Activated B cell treated with CpG ODN at 0.5 μM for 24 hours (primary cell): ENCODE data around the gene HINFP. TPM values are rescaled to one million over a fixed set of nuclear protein-coding genes. Genes with fewer than 3 reads are reported as not detected.
A peak's percentile ranks its signal among the peaks of the same experiment; 100 is the strongest.

Experiments
- ATAC-seq: fragments of 200-7000 bp; cut with Tn5 transposase; one replicate; pipeline ENCODE4 v1.10.0; 2021; ENCODE audit warnings: low read depth, mild to moderate bottlenecking, moderate library complexity
- CTCF ChIA-PET: fragments of 350-600 bp; sonication (Branson Sonifier 250); formaldehyde crosslinking; loops from one replicate; lab custom pipeline; 2021; ENCODE audit warnings: antibody characterized with exemption; lab: Charles Lee
- POLR2A ChIA-PET: fragments of 350-600 bp; sonication (Branson Sonifier 250); formaldehyde crosslinking; loops from one replicate; lab custom pipeline; 2021; ENCODE audit warnings: antibody characterized with exemption; lab: Charles Lee
- DNase-seq: peaks from one replicate; pipeline ENCODE4 v3.0.0; 2022
- H3K27ac Mint-ChIP-seq: one replicate; pipeline ENCODE4 v1.8.0; 2020; ENCODE audit warnings: mixed read lengths
- H3K27me3 Mint-ChIP-seq: one replicate; pipeline ENCODE4 v1.8.0; 2021; ENCODE audit warnings: mixed read lengths
- H3K36me3 Mint-ChIP-seq: one replicate; pipeline ENCODE4 v1.8.0; 2021; ENCODE audit warnings: low read depth, mixed read lengths
- H3K4me1 Mint-ChIP-seq: one replicate; pipeline ENCODE4 v1.8.0; 2021; ENCODE audit warnings: mixed read lengths
- H3K4me3 Mint-ChIP-seq: one replicate; pipeline ENCODE4 v1.8.0; 2020; ENCODE audit warnings: mild to moderate bottlenecking, mixed read lengths
- H3K9me3 Mint-ChIP-seq: one replicate; pipeline ENCODE4 v1.8.0; 2020; ENCODE audit warnings: mixed read lengths
- CTCF ChIP-seq: fragments of 200-600 bp; IDR thresholded peaks from one replicate; pipeline ENCODE4 v1.8.0; 2022; ENCODE audit warnings: antibody characterized with exemption, mild to moderate bottlenecking
- intact Hi-C: fragments of 100-400 bp; cut with micrococcal nuclease; formaldehyde crosslinking; loops from one replicate; pipeline ENCODE4 v1.15.1; 2024
- total RNA-seq: library from RNA; stranded (reverse); gene quantifications from 2 replicates; pipeline ENCODE4 v1.2.3, GENCODE V29; 2022

The HINFP gene
- total RNA-seq, 1 donor from 2014 or later, result 62.6 TPM

- Mint-ChIP-seq H3K27ac (peak overlapping the region; percentile 89), H3K36me3 (peaks cover 55% of the 10 kb centered on the region), H3K4me1 (peaks cover 50% of the 10 kb centered on the region), H3K9me3 (no peaks in the 10 kb centered on the region), H3K4me3 (peak overlapping the region; percentile 92), H3K27me3 (no peaks in the 10 kb centered on the region)
- no peak for TF ChIP-seq CTCF
- DNase-seq, result no peak
- ChIA-PET POLR2A (interaction anchor here (0.5 to 3.1 kb wide), 33 partner anchors 8 to 735 kb away, joined by 3 to 69 read pairs (median 5); partner anchors contain the start of genes ABCG4, C2CD2L, CENATAC and DDX6), CTCF (interaction anchor here (1.2 to 1.9 kb wide), 5 partner anchors 8 to 103 kb away, joined by 3 to 9 read pairs (median 5); partner anchors contain the start of genes HINFP and VPS11)
- peak; percentile 7 for ATAC-seq
- intact Hi-C loops, result loop anchor here (1.0 kb wide), 1 partner anchor 75 kb away; no protein-coding TSS in a partner anchor
Observed at GRCh38 chr11:119093942-119094815, 27.2 kb upstream of the HINFP start.

GRCh38 chr11:119094816-119095065 lies 26.6 kb upstream of the HINFP start:
- Mint-ChIP-seq H3K4me1 (peaks cover 50% of the 10 kb centered on the region), H3K36me3 (peaks cover 55% of the 10 kb centered on the region), H3K4me3 (peak overlapping the region; percentile 92), H3K9me3 (no peaks in the 10 kb centered on the region), H3K27me3 (no peaks in the 10 kb centered on the region), H3K27ac (peak overlapping the region; percentile 89)
- ATAC-seq (peak; percentile 42), DNase-seq (no peak)
- intact Hi-C loops, result loop anchor here (1.0 kb wide), 10 partner anchors 9 to 103 kb away; partner anchors contain the start of genes C2CD2L, CENATAC, HINFP and HYOU1
- ChIA-PET POLR2A (interaction anchor here (0.6 to 3.1 kb wide), 32 partner anchors 9 to 735 kb away, joined by 3 to 69 read pairs (median 4); partner anchors contain the start of genes ABCG4, C2CD2L, CENATAC and DDX6), CTCF (interaction anchor here (0.9 to 1.9 kb wide), 6 partner anchors 9 to 102 kb away, joined by 3 to 9 read pairs (median 5); partner anchors contain the start of genes HINFP, HMBS and VPS11)
- TF ChIP-seq CTCF, result no peak

DNA sequence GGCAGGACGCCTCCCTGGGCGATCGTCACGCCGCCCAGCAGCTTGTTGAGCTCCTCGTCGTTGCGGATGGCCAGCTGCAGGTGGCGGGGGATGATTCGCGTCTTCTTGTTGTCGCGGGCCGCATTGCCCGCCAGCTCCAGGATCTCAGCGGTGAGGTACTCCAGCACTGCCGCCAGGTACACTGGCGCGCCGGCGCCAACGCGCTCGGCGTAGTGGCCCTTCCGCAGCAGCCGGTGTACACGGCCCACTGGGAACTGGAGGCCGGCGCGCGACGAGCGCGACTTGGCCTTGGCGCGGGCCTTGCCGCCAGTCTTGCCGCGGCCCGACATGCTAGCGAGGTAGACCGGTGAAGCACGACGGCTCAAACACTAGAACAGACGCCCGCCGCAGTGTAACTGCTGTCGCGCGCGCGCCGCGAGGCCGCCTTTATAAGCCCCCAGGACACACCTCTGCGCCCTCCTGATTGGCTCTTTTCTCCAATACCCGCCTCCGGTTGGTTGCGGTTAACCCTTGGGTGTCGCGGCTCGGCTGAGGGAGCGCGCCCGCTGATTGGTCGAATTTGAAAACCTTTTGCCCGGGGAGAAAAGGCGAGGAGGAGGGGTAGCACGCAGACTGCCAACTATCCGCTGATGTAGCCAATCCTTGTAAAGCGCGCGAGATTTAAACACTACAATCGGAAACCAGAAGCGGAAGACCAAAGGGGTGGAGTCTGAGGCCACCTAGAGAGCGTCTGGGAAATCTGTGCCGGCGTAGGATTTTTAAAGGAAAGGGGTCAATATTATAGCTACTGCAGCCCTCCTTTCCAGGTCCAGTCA lies 26.1 kb upstream of the HINFP start:
- ATAC-seq, result peak; percentile 87
- Mint-ChIP-seq H3K27ac (peak overlapping the region; percentile 89), H3K27me3 (no peaks in the 10 kb centered on the region), H3K9me3 (no peaks in the 10 kb centered on the region), H3K4me1 (peaks cover 50% of the 10 kb centered on the region), H3K4me3 (peak overlapping the region; percentile 92), H3K36me3 (peaks cover 53% of the 10 kb centered on the region)
- CTCF ChIA-PET, result interaction anchor here (0.9 to 1.9 kb wide), 5 partner anchors 10 to 101 kb away, joined by 3 to 9 read pairs (median 5); partner anchors contain the start of genes HINFP, HMBS and VPS11
- peak; percentile 96 for DNase-seq
- POLR2A ChIA-PET, result interaction anchor here (0.6 to 3.1 kb wide), 31 partner anchors 10 to 736 kb away, joined by 3 to 69 read pairs (median 5); partner anchors contain the start of genes ABCG4, C2CD2L, CENATAC and DDX6
- TF ChIP-seq CTCF, result no peak
- intact Hi-C loops, result loop anchor here (1.0 kb wide), 9 partner anchors 10 to 102 kb away; partner anchors contain the start of genes C2CD2L, CENATAC, HINFP and HYOU1

DNA sequence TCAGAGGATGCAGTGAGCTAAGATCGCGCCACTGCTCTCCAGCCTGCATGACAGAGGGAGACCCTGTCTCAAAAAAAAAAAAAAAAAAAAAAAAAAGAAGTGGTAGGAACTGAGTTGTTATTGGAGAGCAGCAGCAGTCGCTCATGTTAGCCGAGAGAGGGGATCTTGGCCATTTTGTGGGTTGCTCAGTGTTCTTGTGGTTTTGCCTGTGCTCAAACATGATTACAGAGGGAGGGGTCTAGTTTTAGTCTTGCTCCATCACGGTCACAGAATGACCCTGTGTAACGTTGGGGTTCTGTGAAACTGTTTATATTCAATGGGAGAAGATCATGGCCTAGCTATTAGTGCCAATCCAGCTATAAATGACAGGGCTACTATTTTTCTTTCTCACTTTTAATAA lies 21.7 kb upstream of the HINFP start:
- Mint-ChIP-seq H3K27me3 (no peaks in the 10 kb centered on the region), H3K4me3 (no peak overlapping the region), H3K4me1 (peaks cover 62% of the 10 kb centered on the region), H3K36me3 (peaks cover 44% of the 10 kb centered on the region), H3K9me3 (no peaks in the 10 kb centered on the region), H3K27ac (no peak overlapping the region)
- DNase-seq (no peak), ATAC-seq (no peak)
- CTCF ChIA-PET, result interaction anchor here (0.7 kb wide), 1 partner anchor 9 kb away, joined by 3 read pairs; no protein-coding TSS in a partner anchor
- POLR2A ChIA-PET, result interaction anchor here (0.7 to 1.0 kb wide), 2 partner anchors 11 to 15 kb away, joined by 3 to 5 read pairs; partner anchors contain the start of gene HMBS
- intact Hi-C loops, result loop anchor here (2.0 kb wide), 1 partner anchor 15 kb away; the partner anchor contains the start of gene HMBS
- no peak for TF ChIP-seq CTCF
